Measurements from ENCODE around the gene PKM.
A peak's percentile ranks its signal among the peaks of the same experiment; 100 is the strongest.
"Not testable (repeated sequence)": the region's sequence is repeated elsewhere in the genome, so short reads cannot be mapped to it uniquely, and the experiment has no call there.

The PKM gene

DNA sequence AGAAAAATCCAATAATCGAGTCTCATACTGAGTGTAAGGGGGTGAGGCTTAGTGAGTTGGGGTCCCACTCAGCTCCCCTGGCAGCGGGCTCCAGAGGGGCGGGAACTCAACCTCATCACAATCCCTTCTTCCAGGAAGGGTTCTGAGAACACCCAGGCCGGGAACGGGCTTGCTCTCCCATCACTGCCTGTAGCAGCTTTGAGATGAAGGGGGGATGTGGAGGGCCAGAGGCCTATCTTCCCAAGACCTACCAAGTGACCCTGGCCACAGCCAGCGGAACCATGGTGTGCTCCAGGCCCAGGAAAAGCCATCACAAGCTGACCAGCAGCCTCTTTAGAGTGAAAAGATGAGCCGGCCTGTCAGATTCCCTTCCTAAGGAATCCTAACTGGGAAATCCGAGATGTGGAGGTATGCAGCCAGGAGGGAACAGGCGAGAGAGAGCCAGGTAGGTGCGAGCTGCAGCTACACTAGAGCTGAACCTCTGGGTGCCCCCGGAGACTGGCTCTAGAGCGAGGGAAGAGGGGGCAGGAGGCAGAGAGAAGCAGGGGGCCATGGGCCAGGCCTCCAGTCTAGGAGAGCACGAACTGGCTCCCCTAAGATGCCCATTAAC is 51.9 kb downstream of the PKM start:
- TF ChIP-seq JUND (IDR thresholded peaks at IDR 0.05; ENCODE audit: low read depth), result no peak
- in situ Hi-C loops (cut with HindIII; ENCODE audit: low pct_unique_long_range_greater_than_20kb, low sequenced_read_pairs), result no loop called here
- no peak for DNase-seq (ENCODE audit: low read depth in 1 of 2, low spot score in 1 of 2)

DNA sequence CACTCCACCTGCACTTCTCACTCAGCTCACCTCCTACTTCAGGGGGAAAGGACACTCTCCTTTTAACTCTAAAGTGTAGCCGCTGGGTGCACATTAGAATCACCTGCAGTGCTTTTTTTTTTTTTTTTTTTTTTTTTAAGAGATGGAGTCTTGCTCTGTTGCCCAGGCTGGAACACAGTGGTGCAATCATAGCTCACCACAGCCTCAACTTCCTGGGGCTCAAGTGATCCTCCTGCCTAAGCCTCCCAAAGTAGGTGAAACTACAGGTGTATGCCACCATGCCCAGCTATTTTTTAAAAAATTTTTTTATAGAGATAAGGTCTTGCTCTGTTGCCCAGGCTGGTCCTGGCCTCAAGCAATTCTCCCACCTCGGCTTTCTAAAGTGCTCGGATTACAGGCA is 54.2 kb downstream of the PKM start:
- DNase-seq (ENCODE audit: low read depth in 1 of 2, low spot score in 1 of 2), result no peak
- no peak for TF ChIP-seq JUND (IDR thresholded peaks at IDR 0.05; ENCODE audit: low read depth)
- in situ Hi-C loops (cut with HindIII; ENCODE audit: low pct_unique_long_range_greater_than_20kb, low sequenced_read_pairs), result no loop called here

DNA sequence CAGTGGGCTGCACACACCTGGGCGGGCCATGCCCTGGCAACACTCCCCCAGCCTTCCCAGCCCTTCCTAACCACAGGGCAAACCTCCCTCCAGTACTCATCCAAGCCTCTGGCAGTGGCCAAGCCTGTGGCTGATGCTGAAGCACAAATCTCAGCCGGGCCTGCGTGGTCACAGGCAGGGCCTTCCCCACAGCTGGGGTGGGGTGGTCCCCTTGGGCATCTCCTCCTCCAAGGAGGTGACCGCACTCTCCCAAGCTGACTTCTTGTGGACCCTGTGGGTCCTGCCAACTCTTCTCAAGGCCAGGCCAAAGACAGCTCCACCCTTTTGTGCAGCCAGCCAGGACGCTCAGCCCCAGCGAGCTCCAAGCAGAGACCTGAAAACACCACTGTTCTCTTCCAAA is 54.8 kb downstream of the PKM start:
- in situ Hi-C loops (cut with HindIII; ENCODE audit: low pct_unique_long_range_greater_than_20kb, low sequenced_read_pairs), result no loop called here
- DNase-seq (ENCODE audit: low read depth in 1 of 2, low spot score in 1 of 2), result no peak

DNA sequence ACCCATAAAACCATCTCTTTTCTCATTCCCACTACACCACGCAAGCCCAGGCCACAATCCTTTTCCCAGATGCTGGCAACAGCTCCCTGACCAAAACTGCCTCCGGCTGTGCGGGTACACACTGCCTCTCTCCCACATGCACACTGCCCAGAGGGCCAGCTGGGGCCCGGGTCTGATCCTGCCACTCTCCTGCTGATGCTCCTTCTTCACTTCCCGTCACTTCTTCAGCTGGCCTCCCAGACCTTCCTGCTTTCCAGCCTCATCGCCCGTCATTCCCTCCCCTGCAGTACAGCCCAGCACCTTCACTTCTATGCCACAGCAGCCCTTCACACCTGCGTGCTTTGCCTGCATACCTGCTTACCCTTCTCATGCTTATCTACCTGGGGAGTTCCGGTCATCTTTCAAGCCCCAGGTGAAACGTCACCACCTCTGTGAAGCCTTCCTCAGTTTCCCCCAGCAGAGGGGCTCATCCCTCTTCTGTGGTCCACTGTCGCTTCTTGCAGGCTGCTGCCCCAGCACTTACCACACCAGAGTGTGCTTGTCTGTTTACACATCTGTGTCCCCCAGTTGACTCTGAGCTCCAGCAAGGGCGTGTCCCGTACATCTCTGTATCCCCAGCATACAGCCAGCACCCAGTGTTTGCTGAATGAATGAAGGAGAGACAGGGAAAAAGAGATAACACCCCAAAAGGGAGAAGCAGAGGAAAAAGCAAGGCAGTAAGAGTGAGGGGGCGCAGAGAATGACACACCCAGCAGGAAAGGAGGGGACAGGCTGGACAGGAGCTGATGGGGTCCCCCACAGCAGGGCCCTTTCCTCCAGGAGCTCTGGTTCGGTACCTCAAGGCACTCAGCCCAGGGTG is 55.6 kb downstream of the PKM start:
- TF ChIP-seq JUND (IDR thresholded peaks at IDR 0.05; ENCODE audit: low read depth), result no peak
- peak in 1 of 2 experiments; percentile 45 for DNase-seq (ENCODE audit: low read depth in 1 of 2, low spot score in 1 of 2)
- in situ Hi-C loops (cut with HindIII; ENCODE audit: low pct_unique_long_range_greater_than_20kb, low sequenced_read_pairs), result no loop called here

More for the DNA sequence above, 54.8 kb downstream of the PKM start:
- no peak for TF ChIP-seq JUND (IDR thresholded peaks at IDR 0.05; ENCODE audit: low read depth)

DNA sequence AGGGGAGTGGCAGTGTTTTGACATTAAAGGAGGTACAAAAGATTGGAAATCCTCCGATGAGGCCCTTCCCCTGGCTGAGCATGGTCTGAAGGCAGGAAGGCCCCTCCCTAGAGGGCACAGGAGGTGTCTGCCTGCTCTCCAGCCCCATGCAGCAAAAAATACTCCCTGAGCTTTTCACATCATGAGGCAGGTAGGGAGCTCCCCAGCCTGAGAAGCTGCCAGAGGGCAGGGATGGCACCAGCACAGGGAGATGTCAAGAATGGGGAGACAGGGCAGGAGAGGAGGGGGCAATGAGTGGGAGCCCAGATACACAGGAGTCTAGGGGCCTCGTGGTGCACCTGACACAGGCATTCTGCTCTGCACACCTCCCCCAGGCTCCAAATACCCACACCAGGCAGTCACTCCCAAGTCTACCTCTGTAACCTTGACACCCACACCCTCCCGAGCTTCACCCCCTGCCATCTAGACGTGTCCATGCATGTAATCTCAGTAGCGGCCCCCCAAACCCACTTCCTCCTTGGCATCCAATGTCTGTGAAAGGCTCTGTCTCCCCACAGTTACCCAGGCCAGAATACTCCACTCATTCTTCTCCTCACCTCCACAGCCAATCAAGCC is 56.3 kb downstream of the PKM start:
- in situ Hi-C loops (cut with HindIII; ENCODE audit: low pct_unique_long_range_greater_than_20kb, low sequenced_read_pairs), result no loop called here
- TF ChIP-seq JUND (IDR thresholded peaks at IDR 0.05; ENCODE audit: low read depth), result no peak
- no peak for DNase-seq (ENCODE audit: low read depth in 1 of 2, low spot score in 1 of 2)

DNA sequence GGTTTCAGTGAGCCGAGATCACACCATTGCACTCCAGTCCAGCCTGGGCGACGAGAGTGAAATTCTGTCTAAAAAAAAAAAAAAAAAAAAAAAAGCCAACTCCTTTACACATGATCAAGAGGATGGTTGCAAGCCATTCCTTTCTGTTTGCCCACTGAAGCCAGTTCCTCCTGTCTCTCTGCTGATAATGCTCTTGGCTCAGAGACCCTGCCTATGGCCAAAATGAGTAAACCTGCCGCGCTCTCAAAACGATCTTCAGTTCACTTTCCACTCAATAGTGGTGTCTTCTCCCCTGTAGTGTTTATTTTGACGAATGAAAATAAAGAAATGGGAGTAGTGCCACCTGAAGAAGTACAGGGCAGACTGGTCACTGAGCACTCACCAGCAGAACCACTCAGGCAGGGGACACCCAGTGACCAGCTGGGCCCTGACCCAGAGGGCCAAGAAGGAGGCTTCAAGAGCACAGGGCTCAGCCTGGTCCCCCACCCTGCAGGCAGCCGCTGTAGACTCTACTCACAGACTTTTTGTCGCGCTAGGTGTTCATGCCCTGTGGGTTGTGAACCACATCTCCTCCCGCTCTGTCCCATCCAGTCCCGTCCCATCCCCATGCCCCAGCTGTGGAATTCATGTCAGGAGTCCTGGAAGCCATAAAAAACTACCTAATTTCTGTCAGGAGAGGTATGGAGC is 57.0 kb downstream of the PKM start:
- in situ Hi-C loops (cut with HindIII; ENCODE audit: low pct_unique_long_range_greater_than_20kb, low sequenced_read_pairs), result no loop called here
- no peak for TF ChIP-seq JUND (IDR thresholded peaks at IDR 0.05; ENCODE audit: low read depth)
- DNase-seq (ENCODE audit: low read depth in 1 of 2, low spot score in 1 of 2), result no peak

DNA sequence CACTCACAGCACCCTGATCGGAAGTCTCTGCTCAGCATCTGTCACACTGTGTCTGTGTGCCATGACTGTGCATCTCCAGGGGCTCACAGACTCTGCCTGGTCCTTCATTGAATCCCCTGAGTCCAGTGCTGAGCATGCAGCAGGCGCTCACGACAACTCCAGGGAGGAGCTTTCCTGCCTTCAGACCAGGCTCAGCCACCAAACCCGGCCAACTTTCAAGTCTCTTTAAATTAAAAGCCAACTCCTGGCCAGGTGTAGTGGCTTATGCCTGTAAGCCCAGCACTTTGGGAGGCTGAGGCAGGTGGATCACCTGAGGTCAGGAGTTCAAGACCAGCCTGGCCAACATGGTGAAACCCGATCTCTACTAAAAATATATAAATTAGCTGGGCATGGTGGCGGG is 57.6 kb downstream of the PKM start:
- no peak for TF ChIP-seq JUND (IDR thresholded peaks at IDR 0.05; ENCODE audit: low read depth)
- in situ Hi-C loops (cut with HindIII; ENCODE audit: low pct_unique_long_range_greater_than_20kb, low sequenced_read_pairs), result no loop called here
- no peak for DNase-seq (ENCODE audit: low read depth in 1 of 2, low spot score in 1 of 2)

DNA sequence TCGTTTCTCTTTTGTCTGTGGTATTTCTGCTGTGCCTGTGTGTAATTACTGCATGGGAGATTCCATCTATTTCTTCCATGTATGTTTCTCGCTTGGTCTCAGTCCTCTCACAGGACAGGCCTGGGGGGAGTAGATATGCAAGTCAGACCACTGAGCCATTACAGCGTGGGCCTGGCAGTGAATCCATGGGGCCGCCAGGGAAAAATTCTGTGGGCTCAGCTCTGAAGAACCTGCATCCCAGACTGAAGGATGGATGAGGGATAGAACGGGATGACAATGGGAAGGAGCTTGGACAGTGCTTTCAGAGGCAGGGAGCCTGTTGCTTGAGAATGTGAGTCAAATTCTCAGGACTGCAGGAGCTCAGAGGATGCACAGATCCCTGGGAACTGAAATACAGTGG is 58.2 kb downstream of the PKM start:
- DNase-seq (ENCODE audit: low read depth in 1 of 2, low spot score in 1 of 2), result no peak
- no peak for TF ChIP-seq JUND (IDR thresholded peaks at IDR 0.05; ENCODE audit: low read depth)
- in situ Hi-C loops (cut with HindIII; ENCODE audit: low pct_unique_long_range_greater_than_20kb, low sequenced_read_pairs), result no loop called here

DNA sequence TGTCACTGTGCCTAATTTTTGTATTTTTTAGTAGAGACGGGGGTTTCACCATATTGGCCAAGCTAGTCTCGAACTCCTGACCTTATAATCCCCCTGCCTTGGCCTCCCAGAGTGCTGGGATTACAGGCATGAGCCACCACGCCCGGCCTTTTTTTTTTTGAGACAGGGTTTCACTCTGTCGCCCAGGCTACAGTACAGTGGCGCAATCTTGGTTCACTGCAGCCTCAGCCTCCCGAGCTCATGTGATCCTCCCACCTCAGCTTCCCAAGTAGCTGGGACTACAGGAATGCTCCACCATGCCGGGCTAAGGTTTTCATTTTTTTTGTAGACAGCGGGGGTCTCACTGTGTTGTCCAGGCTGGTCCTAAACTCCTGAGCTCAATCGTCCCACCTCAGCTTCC is 59.0 kb downstream of the PKM start:
- DNase-seq (ENCODE audit: low read depth in 1 of 2, low spot score in 1 of 2); in situ Hi-C loops (cut with HindIII; ENCODE audit: low pct_unique_long_range_greater_than_20kb, low sequenced_read_pairs): not testable (repeated sequence)

DNA sequence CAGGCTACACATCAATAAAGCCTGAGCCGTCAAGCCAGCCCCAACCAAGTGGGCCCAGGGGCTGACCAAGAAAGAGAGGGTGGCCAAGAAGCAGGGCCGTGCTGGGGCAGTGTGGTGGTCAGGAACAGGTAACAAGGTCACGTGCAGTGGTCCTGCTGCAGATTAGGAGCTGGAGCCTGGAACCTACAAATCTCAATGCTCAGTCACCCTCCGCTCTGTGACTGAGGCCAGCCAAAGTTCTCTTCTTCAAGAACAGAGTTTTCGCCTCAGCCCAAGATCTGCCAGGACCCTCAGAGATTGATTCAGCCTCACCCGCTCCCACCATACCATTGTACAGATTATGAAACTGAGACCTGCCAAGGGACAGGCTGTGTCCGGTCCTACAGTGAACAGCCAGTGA is 60.3 kb downstream of the PKM start:
- TF ChIP-seq JUND (IDR thresholded peaks at IDR 0.05; ENCODE audit: low read depth), result no peak
- in situ Hi-C loops (cut with HindIII; ENCODE audit: low pct_unique_long_range_greater_than_20kb, low sequenced_read_pairs), result no loop called here
- no peak for DNase-seq (ENCODE audit: low read depth in 1 of 2, low spot score in 1 of 2)

DNA sequence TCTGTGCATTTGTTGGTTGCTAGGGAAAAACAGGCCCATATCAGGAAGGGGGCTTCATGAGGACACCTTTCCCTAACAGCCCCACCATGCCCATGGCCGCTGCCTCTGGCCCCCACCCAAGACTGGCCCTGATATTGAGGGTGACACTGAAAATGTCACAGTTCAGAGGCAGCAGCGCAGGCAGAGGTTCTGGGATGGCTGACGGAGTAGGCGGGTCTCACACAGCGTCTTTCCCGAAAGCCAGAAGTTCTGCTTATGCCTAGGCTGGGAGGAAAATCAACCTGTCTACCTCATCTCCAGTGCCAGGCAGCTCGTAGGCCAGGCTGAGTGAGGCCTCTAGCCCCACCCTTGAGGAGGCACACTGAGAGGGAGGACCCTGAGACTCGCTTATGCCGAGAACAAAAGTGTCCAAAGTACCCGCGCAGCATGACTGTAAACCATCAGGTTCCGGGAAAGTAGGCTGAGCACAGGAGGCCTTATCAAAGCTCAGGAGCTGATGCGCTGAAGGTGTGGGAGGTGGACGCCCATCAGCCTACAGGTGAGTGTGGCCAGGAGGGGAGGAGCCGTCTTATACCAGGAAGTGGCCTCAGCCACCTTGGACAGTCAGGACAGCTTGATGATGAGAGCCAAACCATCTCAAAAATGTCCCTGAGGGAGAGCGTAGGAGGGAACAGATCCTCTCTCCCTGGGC is 60.9 kb downstream of the PKM start:
- in situ Hi-C loops (cut with HindIII; ENCODE audit: low pct_unique_long_range_greater_than_20kb, low sequenced_read_pairs), result no loop called here
- peak in 1 of 2 experiments; percentile 91 for DNase-seq (ENCODE audit: low read depth in 1 of 2, low spot score in 1 of 2)
- TF ChIP-seq JUND (IDR thresholded peaks at IDR 0.05; ENCODE audit: low read depth), result no peak

DNA sequence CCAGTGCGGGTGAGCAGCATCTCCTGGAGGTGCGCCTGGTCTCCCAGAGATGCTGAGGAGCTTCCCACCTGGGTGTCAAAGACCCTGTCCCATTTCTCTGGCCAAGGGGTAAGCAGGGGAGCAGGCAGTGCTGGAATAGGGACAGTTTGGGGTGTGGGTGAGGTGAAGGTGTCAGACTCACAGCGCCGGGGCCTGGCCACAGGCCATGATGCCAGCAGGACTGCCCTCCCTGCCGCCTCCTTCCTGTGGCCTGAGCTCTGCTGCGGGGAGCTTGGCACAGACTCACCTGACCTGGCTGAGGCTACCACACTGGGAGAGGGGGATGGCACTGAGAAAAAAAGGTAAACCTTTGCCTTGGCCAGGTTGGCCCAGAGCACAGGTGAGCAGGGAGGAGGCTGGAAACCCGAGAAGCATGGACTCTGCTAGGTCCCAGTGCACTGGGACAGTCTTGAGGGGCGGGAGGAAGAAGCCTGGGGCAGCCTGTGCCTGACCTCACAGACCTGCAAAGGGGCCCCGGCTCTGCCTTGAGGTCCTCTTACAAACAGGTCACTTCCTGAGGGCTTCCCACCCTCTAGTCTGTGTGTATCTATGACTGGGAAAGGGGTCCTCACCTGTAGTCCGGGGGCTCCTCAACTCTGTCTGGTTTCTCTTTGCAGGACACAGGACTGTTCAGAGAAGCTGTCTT is 61.6 kb downstream of the PKM start:
- peak in 1 of 2 experiments; percentile 91 for DNase-seq (ENCODE audit: low read depth in 1 of 2, low spot score in 1 of 2)
- in situ Hi-C loops (cut with HindIII; ENCODE audit: low pct_unique_long_range_greater_than_20kb, low sequenced_read_pairs), result no loop called here
- TF ChIP-seq JUND (IDR thresholded peaks at IDR 0.05; ENCODE audit: low read depth), result no peak

Measured in T47D (cell line).